Stimulated activated CD4-positive, alpha-beta T cell treated with anti-CD3 and anti-CD28 coated beads, TNF-alpha, amount 100 ng/mL, for 4 hours (primary cell): ENCODE measurements around the gene OTX1.
"Not testable (repeated sequence)": the region's sequence is repeated elsewhere in the genome, so short reads cannot be mapped to it uniquely, and the experiment has no call there.

Source experiments
- DNase-seq, 3 experiments: peaks; one replicate each; pipeline ENCODE4 v3.0.0-alpha.2; 2020; ENCODE audit warnings: low read depth in 3 of 3

OTX1 gene

DNA sequence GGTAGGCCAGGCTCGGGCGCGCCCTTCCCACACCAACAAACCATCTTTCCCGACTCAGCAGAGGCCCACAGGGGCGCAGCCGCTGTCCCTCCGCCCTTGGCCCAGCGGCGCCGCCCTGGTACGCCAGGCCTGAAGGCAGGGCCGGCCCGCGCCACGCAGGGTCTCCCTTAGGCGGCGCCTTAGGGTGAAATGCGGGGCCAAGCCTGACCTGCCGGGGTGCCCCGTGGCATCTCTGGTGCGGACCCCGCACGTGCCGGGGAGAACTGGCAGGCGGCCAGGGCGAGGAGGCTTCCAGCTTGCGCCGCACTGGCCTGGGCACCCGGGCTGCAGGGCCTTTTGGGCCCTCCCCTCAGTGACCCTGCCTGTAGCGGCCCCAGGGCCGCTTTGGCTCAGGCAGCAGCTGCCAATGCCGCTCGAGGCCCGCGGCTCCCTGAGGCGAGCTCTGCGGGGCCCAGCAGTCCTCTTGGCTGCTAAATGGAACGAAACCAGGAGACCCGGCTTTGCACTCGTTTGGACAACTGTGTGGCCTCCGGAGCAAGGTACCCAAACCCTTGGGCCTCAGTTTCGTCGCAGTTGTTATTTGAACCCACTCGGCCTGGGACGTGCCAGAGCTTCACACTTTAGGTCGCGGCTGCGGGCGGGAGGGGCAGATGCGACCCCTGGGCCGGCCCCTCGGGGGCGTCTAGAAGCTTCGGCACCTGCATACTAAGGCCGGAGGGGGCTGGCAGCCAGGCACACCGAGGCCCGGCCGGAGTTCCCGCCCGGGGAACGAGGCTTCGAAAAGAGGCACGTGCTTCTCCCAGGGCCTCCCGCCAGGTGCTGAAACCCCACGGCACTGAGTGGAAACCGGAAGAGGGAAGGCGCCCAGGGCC is 8.5 kb downstream of the OTX1 start:
- no peak for DNase-seq

DNA sequence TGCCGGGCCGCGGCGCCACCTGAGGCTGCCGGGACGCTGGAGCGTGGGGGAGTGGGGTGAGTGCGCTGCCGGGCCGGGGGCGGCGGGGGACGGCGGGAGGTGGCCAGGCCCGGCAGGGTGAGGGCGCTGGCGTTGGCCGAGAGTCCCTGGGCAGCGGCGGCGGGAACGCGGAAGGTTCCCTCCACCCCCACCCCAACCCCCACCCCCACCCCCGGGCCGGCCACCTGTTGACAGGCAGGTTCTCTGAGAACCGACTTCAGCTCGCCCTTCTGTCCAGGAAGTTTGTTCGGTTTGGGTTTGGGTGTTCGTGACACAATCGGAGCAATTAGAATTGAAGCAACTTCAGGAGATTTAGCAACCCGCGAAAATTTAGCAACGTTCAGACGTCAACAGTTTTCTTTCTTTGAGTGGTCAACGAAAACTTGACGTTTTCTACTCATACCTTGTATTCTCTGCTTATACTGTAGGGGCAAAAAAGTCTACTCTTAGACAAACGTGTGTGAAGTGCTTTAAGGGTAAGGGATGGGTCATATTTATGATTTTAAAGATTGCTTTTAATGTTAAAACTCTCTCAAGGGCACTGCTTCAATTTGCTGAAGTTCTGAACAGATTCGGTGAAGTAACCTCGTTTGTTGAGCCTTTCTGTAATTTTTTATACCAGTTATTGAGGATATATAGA is 9.3 kb downstream of the OTX1 start:
- no peak for DNase-seq

DNA sequence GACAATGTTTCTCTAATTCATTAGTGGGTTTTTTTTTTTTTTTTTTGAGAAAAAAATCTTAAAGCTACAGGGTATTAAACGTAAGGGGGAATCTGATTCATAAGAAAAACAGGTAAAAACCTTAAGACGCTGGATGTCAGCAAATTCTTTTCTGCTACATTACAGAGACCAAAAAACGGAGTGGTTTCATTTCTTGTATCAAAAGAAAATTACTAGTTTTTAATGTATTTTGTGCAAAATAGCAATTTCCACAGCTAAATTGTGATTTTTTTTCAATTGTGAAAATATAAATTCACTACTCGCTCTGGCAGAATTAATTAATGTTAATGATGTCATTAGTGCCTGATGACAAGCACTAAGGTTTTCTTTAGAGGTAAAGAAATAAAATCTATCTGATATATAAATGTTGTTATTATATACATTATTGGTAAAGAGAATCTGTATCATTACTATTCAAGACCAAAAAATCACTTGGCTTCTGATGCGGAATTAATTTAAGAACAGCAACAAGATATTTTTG is 9.9 kb downstream of the OTX1 start:
- no peak for DNase-seq

DNA sequence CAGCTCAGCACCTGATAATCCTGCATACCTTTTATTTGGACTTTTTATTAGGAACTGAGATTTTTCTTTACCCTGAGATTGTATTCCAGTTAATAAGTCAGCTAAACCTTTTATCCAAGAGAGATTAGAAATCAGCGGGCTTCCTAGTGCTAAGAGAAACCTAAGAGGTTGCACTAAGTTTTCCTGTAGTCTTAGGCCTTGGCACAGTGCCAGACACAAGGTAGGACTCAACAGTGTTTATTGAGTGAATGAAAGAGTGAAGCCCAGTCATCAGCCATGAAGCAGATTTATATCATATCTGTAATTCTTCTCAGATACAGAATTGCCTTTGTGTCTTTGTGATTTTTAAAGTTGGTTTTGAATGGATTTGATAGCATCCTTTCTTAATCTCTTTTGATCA is 13.6 kb downstream of the OTX1 start:
- DNase-seq, result no peak

DNA sequence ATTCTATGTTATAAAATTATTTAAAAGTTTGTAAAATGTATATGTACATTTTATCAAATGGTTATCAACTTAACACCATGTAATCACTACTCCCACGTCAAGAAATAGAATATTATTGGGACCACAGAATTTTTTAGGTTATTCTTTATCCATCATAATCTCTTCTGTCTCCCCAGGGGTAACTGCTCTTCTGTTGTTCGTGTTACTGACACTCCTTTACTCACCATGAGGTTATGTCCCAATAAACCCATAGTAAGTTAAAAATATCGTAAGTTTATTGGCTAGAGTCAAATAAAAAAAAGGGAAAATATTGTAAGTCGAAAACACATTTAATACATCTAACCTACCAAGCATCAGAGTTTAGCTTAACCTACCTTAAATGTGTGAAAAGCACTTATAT is 14.0 kb downstream of the OTX1 start:
- DNase-seq, result no peak

DNA sequence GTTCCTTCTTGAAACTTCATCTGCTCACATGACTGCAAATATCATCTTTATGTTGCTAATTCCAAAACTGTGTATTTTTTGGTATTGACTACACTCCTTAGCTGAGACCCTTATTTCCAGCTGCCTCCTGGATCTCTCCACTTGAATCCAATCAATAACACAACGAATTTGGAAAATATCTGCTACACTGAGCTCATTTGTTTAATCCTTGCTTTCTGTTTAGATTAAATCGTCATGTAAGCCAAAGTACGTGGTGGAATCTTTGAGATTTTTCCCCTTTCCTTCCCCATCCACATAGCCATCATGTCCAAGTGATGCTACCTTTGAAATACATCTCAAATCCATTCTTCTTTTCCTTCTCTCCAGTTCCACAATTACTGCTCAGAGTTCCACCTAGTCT is 15.6 kb downstream of the OTX1 start:
- no peak for DNase-seq

DNA sequence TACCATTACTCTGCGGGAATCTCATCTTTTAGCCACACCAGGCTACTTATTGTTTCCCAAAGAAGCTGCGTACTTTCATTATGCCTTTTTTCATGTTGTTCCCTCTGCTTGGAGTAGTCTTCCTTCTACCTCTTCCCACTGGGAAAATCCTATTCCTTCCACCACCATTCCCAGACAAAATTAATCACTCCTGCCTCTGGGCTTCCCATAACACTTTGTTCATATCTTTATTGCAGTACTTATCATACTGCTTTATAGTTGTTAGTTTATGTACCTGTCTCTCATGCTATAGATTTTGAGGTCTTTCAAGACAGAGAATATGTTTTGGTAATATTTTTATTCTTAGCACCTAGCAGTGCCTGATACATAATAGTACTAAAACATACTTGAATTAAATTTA is 16.2 kb downstream of the OTX1 start:
- DNase-seq, result no peak

DNA sequence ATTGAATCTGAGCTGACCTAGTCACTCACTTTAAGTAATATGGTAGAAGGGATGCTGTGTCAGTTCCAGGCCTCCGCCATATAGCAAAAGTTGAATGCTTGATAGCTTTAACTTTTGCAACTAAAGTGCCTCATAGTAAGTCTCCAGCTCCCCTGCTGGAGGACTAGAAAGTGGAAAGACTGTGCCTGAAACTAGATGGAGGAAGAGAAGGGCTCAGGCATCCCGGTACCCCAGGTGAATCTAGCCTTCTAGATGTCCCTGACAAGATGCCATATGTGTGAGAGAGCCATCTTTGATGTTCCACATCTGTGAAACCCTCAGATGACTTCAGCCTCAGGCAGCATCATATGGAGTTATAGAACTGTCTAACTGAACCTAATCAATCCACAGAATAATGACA is 21.0 kb downstream of the OTX1 start:
- no peak for DNase-seq

DNA sequence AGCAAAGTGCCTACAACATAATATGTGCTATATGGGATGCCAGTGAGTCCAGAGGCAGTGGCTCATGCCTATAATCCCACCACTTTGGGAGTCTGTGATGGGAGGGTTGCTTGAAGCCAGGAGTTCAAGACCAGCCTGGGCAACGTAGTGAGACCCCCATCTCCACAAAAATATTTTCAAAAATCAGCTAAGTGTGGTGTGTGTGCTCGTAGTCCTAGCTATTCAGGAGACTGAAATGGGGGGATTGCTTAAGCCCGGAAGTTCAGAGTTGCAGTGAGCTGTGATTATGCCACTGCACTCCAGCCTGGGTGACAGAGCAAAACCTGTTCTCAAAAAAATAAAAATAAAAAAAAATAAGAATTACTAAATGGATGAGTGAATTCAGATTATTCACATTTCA is 23.4 kb downstream of the OTX1 start:
- no peak for DNase-seq

DNA sequence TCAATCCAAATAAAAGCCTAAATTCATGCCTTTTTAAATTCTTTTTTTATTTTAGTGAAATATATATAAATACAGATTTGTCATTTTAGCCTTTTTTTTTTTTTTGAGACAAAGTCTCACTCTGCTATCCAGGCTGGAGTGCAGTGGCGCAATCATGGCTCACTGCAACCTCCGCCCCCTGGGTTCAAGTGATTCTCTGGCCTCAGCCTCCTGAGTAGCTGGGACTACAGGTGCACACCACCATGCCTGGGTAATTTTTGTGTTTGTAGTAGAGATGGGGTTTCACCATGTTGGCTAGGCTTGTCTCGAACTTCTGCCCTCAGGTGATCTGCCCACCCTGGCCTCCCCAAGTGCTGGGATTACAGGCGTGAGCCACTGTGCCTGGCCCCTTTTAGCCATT is 23.8 kb downstream of the OTX1 start:
- not testable (repeated sequence) for DNase-seq

DNA sequence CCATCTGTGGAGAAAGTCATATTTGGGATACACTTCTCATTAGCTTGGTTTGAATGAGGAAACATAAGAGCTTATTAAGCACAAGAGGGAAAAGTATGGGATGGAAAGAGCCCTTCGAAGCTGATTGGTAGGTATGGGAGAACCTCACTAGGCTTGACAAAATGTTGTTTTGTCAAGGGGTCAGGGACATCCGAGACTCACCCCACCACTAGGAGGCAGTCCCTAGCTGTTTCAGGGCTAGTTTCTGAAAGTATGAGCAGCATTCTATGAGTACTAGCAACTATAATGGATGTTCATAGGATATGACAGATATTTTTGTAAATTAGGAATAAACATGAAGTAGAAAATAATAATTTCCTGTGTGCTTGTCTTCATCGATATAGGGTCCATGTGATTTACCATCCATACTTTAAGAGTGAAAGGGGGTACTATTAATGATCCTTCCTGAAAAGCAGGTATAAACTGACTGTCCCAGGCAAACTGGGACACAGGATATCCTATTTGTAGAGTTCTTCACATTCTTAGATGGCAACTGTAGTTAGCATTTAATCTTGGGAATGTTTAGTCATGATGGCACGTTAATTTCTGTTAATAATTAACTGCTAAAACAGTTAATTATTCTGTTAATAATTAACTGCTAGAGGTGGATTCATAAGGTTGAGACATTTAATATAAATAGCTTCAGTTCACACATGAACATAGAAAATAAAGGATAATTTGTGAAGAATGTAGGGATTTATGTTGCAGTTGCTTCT is 28.4 kb downstream of the OTX1 start:
- no peak for DNase-seq

DNA sequence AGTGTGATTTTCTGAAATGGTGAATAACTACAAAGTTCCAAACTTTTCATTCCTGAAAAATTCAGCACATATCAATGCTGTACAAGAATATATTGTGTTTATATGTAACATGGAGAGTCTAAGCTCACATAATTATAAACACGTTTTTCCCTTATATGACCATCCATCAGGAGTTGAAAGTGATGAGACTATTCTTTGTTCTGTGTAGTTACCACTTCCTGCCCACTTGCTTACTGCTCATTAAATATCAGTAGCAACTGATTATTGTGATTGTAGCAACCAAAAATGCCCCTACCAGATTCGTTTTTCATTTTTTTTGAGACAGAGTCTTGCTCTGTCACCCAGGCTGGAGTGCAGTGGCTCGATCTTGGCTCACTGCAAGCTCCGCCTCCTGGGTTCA is 30.8 kb downstream of the OTX1 start:
- DNase-seq, result no peak

DNA sequence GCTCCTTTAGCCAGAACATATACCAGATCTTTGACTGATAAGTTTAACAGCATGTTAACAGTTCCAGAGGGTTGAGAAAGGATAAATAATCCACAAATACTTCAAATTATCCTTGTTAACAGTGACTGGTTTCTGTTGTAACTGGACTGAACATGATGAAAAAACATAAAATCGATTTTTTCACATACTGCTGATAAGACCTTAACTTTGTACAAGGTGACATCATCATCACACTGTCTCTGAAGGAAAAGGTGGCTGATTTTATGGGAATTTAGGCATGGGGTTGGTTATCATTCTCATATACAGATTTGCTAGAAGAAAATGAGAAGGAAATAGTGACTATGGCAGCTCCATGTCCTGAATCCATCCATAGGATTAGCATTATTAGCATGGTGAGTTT is 36.1 kb downstream of the OTX1 start:
- DNase-seq, result no peak

DNA sequence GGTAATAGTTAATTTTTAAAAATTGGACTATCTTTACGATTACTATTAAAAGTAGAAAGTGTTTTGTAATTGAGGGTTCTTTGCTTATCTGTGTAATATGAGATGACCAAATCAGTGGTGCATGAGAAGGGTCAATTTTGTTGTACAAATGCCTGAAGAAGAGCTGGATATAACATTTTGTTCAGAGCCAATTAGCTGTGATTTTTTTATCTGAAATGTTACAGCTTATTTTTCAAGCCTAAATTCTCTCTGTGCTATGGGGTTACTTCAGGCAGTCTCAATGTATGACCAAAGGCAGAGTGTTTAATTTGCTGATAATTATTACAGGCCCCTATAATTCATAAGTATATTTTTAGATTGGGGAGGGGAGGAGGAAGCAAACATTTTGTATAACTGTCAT is 41.8 kb downstream of the OTX1 start:
- no peak for DNase-seq

DNA sequence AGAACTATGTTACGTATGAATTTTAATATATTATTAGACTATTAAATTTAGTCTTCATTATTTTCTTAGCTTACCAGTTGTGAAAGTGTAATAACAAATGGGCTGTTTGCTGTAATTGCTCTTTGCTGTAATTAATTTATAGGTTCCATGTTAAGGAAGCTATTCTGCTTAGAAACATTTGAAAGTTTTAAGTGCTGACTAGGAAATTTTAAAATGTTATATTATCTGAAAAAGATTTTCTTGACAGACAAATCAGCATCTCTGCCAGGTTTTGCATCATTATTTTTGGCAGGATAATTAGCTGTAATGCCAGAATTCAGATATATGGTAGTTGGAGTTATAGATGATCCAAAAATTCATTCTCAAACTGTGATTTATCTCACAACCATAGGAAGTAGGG is 42.2 kb downstream of the OTX1 start:
- DNase-seq, result no peak

DNA sequence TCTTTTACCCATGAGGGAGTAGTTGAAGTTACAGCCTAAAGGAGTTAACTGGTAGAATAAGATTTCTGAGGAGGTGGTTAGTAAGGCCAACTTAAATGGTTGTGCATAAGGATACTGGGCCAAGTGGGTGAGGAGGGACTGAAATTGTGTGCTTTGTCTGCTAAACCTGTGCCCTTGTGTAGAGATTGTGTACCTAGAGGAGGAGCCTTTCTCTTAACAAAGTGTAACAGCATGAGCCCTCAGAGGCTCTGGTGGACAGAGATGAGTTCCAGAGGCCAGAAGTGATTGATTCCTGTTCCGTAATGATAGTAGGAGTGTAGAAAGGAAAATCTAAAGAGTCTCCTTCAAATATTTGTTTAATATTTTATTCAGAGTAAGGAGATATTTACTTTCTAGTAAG is 42.9 kb downstream of the OTX1 start:
- DNase-seq, result no peak

DNA sequence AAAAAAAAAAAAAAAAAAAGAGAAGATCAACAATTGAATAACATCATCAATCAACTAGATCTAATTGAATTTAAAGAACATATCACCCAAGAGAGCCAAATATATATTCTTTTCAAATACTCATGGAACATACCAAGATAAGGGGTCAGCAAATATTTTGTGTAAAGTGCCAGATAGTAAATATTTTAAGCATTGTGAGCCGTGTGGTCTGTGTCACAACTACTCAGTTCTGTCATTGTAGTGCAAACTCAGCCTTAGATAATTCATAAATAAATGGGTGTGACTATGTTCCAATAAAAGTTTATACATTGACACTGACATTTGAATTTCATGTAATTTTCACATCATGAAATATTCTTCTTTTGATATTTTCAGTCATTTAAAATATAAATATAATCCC is 45.9 kb downstream of the OTX1 start:
- DNase-seq, result no peak

DNA sequence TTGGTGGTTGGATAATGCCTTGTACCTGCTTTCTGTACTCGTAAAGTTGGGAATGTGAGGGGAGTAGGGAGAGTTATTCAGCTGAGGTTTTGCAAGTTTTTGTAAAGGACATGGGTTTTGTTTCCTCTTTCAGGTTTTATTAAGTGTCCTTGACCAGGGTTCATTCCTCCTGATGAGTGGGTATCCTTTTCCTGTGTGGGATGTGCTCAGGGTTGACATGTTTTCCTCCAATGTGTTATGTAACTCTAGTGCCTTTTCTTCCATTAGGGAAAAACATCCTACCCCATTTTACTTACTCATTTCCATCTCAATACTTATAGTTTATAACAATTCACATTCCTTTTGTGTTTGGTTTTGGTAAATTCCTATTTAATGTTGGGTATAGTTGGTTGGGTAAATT is 48.4 kb downstream of the OTX1 start:
- DNase-seq, result no peak

DNA sequence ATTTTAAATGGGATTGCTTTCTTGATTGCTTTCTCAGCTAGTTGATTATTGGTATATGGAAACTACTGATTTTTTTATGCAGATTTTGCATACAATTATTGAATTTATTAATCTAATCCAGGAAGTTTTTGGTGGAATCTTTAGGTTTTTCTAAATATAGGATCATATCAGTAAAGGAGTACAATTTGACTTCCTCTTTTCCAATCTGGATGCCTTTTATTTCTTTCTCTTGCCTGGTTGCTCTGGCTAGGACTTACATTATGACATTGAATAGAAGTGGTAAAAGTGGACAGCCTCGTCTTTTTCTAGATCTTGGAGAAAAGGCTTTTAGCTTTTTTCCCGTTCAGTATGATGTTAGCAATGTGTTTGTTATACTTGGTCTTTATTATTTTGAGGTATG is 51.3 kb downstream of the OTX1 start:
- DNase-seq, result no peak

DNA sequence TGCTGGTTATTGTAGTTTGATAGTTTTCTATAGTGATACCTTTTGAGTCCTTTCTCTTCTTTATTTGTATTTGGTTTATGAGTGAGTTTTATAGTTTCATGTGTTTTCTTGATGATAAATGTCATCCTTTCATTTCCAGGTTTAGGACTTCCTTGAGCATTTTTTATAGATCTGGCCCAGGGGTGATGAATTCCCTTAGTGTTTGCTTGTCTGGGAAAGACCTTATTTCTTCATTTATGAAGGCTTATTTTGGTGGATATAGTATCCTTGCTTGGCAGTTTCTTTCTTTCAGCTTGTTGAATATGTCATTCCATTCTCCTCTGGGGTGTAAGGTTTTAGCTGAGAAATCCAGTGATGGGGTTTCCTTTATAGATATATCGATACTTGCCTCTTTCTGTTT is 53.9 kb downstream of the OTX1 start:
- DNase-seq, result no peak
